Stimulated activated CD4-positive, alpha-beta T cell treated with anti-CD3 and anti-CD28 coated beads, Interleukin-12 subunit alpha, Interleukin-12 subunit beta, amount 100 ng/mL, for 24 hours (primary cell): ENCODE results near the gene TUBA3E.
"Not testable (repeated sequence)": the region's sequence is repeated elsewhere in the genome, so short reads cannot be mapped to it uniquely, and the experiment has no call there.

Experiments
- DNase-seq, 2 experiments: peaks; one replicate each; pipeline ENCODE4 v3.0.0-alpha.2; 2020; ENCODE audit warnings: low read depth in 2 of 2

The TUBA3E gene

GRCh38 chr2:130191319-130191718 lies 6.9 kb downstream of the TUBA3E start:
- not testable (repeated sequence) for DNase-seq

- no peak for DNase-seq
Measured at GRCh38 chr2:130190237-130190636, 8.0 kb downstream of the TUBA3E start.

GRCh38 chr2:130188958-130189357 lies 9.3 kb downstream of the TUBA3E start:
- DNase-seq = not testable (repeated sequence)

GRCh38 chr2:130187859-130188792 lies 10.1 kb downstream of the TUBA3E start:
- DNase-seq = not testable (repeated sequence)

GRCh38 chr2:130187268-130187667 lies 11.0 kb downstream of the TUBA3E start:
- no peak for DNase-seq

GRCh38 chr2:130186391-130186790 lies 11.8 kb downstream of the TUBA3E start:
- DNase-seq = no peak

GRCh38 chr2:130185896-130186295 lies 12.3 kb downstream of the TUBA3E start:
- DNase-seq = no peak

- DNase-seq = no peak
Measured at GRCh38 chr2:130185436-130185835, 12.8 kb downstream of the TUBA3E start.

- no peak for DNase-seq
Measured at GRCh38 chr2:130183512-130184373, 14.5 kb downstream of the TUBA3E start.

- not testable (repeated sequence) for DNase-seq
Measured at GRCh38 chr2:130182826-130183511, 15.3 kb downstream of the TUBA3E start.

GRCh38 chr2:130181880-130182682 lies 16.2 kb downstream of the TUBA3E start, which contains the start of gene MZT2B:
Gene MZT2B, plus strand, starts transcription at chr2:130182262. Its CDS starts 21 bp downstream, at chr2:130182283.
- DNase-seq = peak; percentile 82 to 84

GRCh38 chr2:130181325-130181879 lies 16.8 kb downstream of the TUBA3E start, which contains the start of gene SMPD4:
Gene SMPD4, minus strand, starts transcription at chr2:130181602. Its CDS starts 5,010 bp downstream, at chr2:130176592.
- DNase-seq = peak; percentile 95 to 98

- not testable (repeated sequence) for DNase-seq
Measured at GRCh38 chr2:130180404-130181324, 17.6 kb downstream of the TUBA3E start.

- DNase-seq = not testable (repeated sequence)
Measured at GRCh38 chr2:130174866-130175265, 23.4 kb downstream of the TUBA3E start.

- DNase-seq = no peak
Measured at GRCh38 chr2:130169896-130170295, 28.3 kb downstream of the TUBA3E start.

- not testable (repeated sequence) for DNase-seq
Measured at GRCh38 chr2:130169163-130169562, 29.1 kb downstream of the TUBA3E start.

- not testable (repeated sequence) for DNase-seq
Measured at GRCh38 chr2:130166611-130167010, 31.6 kb downstream of the TUBA3E start.

- DNase-seq = no peak
Measured at GRCh38 chr2:130165293-130166016, 32.8 kb downstream of the TUBA3E start.

- no peak for DNase-seq
Measured at GRCh38 chr2:130162968-130163367, 35.3 kb downstream of the TUBA3E start.
